ENCODE measurements around the gene SYT5. TPM values are rescaled to one million over a fixed set of nuclear protein-coding genes. Genes with fewer than 3 reads are reported as not detected.

SYT5 gene
- total and polyA plus RNA-seq, 2 of the 8 experiments (the other 6 are each of a cell fraction or from before 2014, with no cell fraction given), result 0.35 to 0.67 TPM

DNA sequence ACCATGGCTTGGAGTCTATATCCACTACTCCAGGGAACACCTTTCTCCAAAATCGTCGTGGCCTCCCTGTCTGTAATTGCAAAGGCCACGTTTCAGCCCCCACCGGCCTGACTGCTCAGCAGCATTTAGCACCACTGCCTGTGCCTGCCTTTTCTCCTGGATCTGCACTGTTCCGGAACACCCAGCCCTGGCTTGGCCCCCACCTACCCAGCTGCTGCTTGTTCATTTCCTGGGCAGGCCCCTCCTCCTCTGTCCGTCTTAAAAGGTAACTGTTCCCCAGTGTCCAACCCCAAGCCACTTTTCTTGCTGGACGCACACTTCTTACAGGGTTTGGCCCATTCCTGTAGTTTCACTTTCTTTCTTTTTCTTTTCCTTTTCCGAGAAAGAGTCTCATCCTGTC lies 8.5 kb upstream of the SYT5 start (continued):
- TF ChIP-seq, protein P1, sequence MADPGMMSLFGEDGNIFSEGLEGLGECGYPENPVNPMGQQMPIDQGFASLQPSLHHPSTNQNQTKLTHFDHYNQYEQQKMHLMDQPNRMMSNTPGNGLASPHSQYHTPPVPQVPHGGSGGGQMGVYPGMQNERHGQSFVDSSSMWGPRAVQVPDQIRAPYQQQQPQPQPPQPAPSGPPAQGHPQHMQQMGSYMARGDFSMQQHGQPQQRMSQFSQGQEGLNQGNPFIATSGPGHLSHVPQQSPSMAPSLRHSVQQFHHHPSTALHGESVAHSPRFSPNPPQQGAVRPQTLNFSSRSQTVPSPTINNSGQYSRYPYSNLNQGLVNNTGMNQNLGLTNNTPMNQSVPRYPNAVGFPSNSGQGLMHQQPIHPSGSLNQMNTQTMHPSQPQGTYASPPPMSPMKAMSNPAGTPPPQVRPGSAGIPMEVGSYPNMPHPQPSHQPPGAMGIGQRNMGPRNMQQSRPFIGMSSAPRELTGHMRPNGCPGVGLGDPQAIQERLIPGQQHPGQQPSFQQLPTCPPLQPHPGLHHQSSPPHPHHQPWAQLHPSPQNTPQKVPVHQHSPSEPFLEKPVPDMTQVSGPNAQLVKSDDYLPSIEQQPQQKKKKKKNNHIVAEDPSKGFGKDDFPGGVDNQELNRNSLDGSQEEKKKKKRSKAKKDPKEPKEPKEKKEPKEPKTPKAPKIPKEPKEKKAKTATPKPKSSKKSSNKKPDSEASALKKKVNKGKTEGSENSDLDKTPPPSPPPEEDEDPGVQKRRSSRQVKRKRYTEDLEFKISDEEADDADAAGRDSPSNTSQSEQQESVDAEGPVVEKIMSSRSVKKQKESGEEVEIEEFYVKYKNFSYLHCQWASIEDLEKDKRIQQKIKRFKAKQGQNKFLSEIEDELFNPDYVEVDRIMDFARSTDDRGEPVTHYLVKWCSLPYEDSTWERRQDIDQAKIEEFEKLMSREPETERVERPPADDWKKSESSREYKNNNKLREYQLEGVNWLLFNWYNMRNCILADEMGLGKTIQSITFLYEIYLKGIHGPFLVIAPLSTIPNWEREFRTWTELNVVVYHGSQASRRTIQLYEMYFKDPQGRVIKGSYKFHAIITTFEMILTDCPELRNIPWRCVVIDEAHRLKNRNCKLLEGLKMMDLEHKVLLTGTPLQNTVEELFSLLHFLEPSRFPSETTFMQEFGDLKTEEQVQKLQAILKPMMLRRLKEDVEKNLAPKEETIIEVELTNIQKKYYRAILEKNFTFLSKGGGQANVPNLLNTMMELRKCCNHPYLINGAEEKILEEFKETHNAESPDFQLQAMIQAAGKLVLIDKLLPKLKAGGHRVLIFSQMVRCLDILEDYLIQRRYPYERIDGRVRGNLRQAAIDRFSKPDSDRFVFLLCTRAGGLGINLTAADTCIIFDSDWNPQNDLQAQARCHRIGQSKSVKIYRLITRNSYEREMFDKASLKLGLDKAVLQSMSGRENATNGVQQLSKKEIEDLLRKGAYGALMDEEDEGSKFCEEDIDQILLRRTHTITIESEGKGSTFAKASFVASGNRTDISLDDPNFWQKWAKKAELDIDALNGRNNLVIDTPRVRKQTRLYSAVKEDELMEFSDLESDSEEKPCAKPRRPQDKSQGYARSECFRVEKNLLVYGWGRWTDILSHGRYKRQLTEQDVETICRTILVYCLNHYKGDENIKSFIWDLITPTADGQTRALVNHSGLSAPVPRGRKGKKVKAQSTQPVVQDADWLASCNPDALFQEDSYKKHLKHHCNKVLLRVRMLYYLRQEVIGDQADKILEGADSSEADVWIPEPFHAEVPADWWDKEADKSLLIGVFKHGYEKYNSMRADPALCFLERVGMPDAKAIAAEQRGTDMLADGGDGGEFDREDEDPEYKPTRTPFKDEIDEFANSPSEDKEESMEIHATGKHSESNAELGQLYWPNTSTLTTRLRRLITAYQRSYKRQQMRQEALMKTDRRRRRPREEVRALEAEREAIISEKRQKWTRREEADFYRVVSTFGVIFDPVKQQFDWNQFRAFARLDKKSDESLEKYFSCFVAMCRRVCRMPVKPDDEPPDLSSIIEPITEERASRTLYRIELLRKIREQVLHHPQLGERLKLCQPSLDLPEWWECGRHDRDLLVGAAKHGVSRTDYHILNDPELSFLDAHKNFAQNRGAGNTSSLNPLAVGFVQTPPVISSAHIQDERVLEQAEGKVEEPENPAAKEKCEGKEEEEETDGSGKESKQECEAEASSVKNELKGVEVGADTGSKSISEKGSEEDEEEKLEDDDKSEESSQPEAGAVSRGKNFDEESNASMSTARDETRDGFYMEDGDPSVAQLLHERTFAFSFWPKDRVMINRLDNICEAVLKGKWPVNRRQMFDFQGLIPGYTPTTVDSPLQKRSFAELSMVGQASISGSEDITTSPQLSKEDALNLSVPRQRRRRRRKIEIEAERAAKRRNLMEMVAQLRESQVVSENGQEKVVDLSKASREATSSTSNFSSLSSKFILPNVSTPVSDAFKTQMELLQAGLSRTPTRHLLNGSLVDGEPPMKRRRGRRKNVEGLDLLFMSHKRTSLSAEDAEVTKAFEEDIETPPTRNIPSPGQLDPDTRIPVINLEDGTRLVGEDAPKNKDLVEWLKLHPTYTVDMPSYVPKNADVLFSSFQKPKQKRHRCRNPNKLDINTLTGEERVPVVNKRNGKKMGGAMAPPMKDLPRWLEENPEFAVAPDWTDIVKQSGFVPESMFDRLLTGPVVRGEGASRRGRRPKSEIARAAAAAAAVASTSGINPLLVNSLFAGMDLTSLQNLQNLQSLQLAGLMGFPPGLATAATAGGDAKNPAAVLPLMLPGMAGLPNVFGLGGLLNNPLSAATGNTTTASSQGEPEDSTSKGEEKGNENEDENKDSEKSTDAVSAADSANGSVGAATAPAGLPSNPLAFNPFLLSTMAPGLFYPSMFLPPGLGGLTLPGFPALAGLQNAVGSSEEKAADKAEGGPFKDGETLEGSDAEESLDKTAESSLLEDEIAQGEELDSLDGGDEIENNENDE (IDR thresholded peaks at IDR 0.05; ENCODE audit: insufficient replicate concordance, low read length), result no peak
- TF ChIP-seq JUN (IDR thresholded peaks at IDR 0.05; ENCODE audit: low read depth, low read length), result no peak

Measured in H1 (cell line).